Measurements from ENCODE around the gene HES1.

Gene HES1

GRCh38 chr3:194095902-194096301 is 40.0 kb upstream of the HES1 start:
- TF ChIP-seq JUND (IDR thresholded peaks at IDR 0.05; ENCODE audit: low read depth): no peak
- in situ Hi-C loops (cut with HindIII; ENCODE audit: low pct_unique_long_range_greater_than_20kb, low sequenced_read_pairs): no loop called here
- no peak for DNase-seq (ENCODE audit: low read depth in 1 of 2, low spot score in 1 of 2)

GRCh38 chr3:194097141-194097882 is 38.6 kb upstream of the HES1 start:
- DNase-seq (ENCODE audit: low read depth in 1 of 2, low spot score in 1 of 2): peak in 1 of 2 experiments; percentile 75
- in situ Hi-C loops (cut with HindIII; ENCODE audit: low pct_unique_long_range_greater_than_20kb, low sequenced_read_pairs): no loop called here

GRCh38 chr3:194098081-194098842 is 37.7 kb upstream of the HES1 start:
- no peak for DNase-seq (ENCODE audit: low read depth in 1 of 2, low spot score in 1 of 2)
- in situ Hi-C loops (cut with HindIII; ENCODE audit: low pct_unique_long_range_greater_than_20kb, low sequenced_read_pairs): no loop called here
- TF ChIP-seq JUND (IDR thresholded peaks at IDR 0.05; ENCODE audit: low read depth): no peak

More at GRCh38 chr3:194097141-194097882, 38.6 kb upstream of the HES1 start:
- no peak for TF ChIP-seq JUND (IDR thresholded peaks at IDR 0.05; ENCODE audit: low read depth)

- no peak for DNase-seq (ENCODE audit: low read depth in 1 of 2, low spot score in 1 of 2)
- in situ Hi-C loops (cut with HindIII; ENCODE audit: low pct_unique_long_range_greater_than_20kb, low sequenced_read_pairs): no loop called here
- no peak for TF ChIP-seq JUND (IDR thresholded peaks at IDR 0.05; ENCODE audit: low read depth)
Measured at GRCh38 chr3:194098843-194099183, 37.1 kb upstream of the HES1 start.

GRCh38 chr3:194099215-194099614 is 36.7 kb upstream of the HES1 start:
- no peak for DNase-seq (ENCODE audit: low read depth in 1 of 2, low spot score in 1 of 2)
- no peak for TF ChIP-seq JUND (IDR thresholded peaks at IDR 0.05; ENCODE audit: low read depth)
- in situ Hi-C loops (cut with HindIII; ENCODE audit: low pct_unique_long_range_greater_than_20kb, low sequenced_read_pairs): no loop called here

- in situ Hi-C loops (cut with HindIII; ENCODE audit: low pct_unique_long_range_greater_than_20kb, low sequenced_read_pairs): no loop called here
- no peak for DNase-seq (ENCODE audit: low read depth in 1 of 2, low spot score in 1 of 2)
- TF ChIP-seq JUND (IDR thresholded peaks at IDR 0.05; ENCODE audit: low read depth): no peak
Measured at GRCh38 chr3:194100856-194101390, 35.0 kb upstream of the HES1 start.

GRCh38 chr3:194101592-194102432 is 34.1 kb upstream of the HES1 start:
- no peak for DNase-seq (ENCODE audit: low read depth in 1 of 2, low spot score in 1 of 2)
- in situ Hi-C loops (cut with HindIII; ENCODE audit: low pct_unique_long_range_greater_than_20kb, low sequenced_read_pairs): no loop called here
- no peak for TF ChIP-seq JUND (IDR thresholded peaks at IDR 0.05; ENCODE audit: low read depth)

- in situ Hi-C loops (cut with HindIII; ENCODE audit: low pct_unique_long_range_greater_than_20kb, low sequenced_read_pairs): no loop called here
- peak in 1 of 2 experiments; percentile 46 for DNase-seq (ENCODE audit: low read depth in 1 of 2, low spot score in 1 of 2)
- TF ChIP-seq JUND (IDR thresholded peaks at IDR 0.05; ENCODE audit: low read depth): no peak
Measured at GRCh38 chr3:194102436-194102835, 33.5 kb upstream of the HES1 start.

GRCh38 chr3:194103505-194103904 is 32.4 kb upstream of the HES1 start:
- DNase-seq (ENCODE audit: low read depth in 1 of 2, low spot score in 1 of 2): no peak
- TF ChIP-seq JUND (IDR thresholded peaks at IDR 0.05; ENCODE audit: low read depth): no peak
- in situ Hi-C loops (cut with HindIII; ENCODE audit: low pct_unique_long_range_greater_than_20kb, low sequenced_read_pairs): no loop called here

GRCh38 chr3:194103983-194104751 is 31.8 kb upstream of the HES1 start:
- in situ Hi-C loops (cut with HindIII; ENCODE audit: low pct_unique_long_range_greater_than_20kb, low sequenced_read_pairs): no loop called here
- TF ChIP-seq JUND (IDR thresholded peaks at IDR 0.05; ENCODE audit: low read depth): no peak
- DNase-seq (ENCODE audit: low read depth in 1 of 2, low spot score in 1 of 2): peak in 1 of 2 experiments; percentile 64

- TF ChIP-seq JUND (IDR thresholded peaks at IDR 0.05; ENCODE audit: low read depth): no peak
- in situ Hi-C loops (cut with HindIII; ENCODE audit: low pct_unique_long_range_greater_than_20kb, low sequenced_read_pairs): no loop called here
- DNase-seq (ENCODE audit: low read depth in 1 of 2, low spot score in 1 of 2): no peak
Measured at GRCh38 chr3:194105292-194105691, 30.7 kb upstream of the HES1 start.

- in situ Hi-C loops (cut with HindIII; ENCODE audit: low pct_unique_long_range_greater_than_20kb, low sequenced_read_pairs): no loop called here
- DNase-seq (ENCODE audit: low read depth in 1 of 2, low spot score in 1 of 2): no peak
- no peak for TF ChIP-seq JUND (IDR thresholded peaks at IDR 0.05; ENCODE audit: low read depth)
Measured at GRCh38 chr3:194107107-194107506, 28.8 kb upstream of the HES1 start.

Data from T47D (cell line).